ENCODE data around the gene FAAP20. TPM values are rescaled to one million over a fixed set of nuclear protein-coding genes. Genes with fewer than 3 reads are reported as not detected.

The FAAP20 gene
- polyA plus RNA-seq, 1 donor: 50.9 TPM

DNA sequence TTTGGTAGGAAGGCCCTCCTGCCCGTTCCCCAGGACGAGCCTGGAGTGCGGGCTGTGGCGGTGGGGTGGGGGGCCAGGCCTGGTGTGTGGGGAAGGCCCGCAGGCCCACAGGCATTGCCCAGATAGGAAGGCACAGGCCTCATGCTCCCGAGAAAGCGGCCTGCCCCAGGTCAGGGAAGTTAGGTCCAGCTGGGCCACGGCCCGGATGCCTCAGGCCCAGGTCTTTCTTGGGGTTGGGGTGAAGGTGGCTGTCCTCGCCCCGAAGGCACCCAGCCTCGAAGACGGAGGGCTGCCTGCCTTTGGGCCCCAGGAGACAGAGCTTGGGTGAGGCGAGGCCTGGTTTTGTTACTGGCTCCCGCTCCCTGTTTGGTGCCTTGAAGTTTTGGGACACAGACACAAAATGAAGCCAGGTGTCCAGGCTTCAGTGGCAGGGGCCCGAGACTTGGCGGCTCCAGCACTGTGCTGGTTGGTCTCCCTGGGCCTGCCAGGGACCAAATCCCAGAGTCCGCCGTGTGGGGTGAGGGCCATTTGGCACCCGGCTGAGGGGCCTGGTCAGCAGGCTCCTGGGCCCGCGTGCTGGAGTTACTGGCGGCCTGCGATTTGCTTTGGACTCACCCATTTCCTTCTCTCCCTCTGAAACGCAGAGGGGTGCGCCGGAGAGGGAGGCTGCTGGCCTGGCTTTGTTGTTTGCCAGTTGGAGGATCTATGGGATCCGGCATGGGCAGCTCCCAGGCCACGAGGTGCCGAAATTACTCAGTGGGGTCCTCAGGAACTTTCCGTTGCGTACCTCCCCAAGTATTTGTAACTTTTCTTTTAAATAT, 35.5 kb upstream of the FAAP20 start:
- DNase-seq: no peak

DNA sequence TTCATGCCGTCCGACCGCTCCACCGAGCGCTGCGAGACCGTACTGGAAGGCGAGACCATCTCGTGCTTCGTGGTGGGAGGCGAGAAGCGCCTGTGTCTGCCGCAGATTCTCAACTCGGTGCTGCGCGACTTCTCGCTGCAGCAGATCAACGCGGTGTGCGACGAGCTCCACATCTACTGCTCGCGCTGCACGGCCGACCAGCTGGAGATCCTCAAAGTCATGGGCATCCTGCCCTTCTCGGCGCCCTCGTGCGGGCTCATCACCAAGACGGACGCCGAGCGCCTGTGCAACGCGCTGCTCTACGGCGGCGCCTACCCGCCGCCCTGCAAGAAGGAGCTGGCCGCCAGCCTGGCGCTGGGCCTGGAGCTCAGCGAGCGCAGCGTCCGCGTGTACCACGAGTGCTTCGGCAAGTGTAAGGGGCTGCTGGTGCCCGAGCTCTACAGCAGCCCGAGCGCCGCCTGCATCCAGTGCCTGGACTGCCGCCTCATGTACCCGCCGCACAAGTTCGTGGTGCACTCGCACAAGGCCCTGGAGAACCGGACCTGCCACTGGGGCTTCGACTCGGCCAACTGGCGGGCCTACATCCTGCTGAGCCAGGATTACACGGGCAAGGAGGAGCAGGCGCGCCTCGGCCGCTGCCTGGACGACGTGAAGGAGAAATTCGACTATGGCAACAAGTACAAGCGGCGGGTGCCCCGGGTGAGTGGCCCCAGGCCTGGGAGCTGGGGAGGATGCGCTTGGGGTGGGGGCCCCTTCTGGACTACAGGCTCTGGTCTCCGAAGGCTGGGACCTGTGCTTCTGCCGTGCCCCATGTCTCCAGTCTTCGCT, 34.7 kb upstream of the FAAP20 start:
- peak; percentile 65 for DNase-seq

GRCh38 chr1:2228694-2229036, 34.1 kb upstream of the FAAP20 start:
- no peak for DNase-seq

DNA sequence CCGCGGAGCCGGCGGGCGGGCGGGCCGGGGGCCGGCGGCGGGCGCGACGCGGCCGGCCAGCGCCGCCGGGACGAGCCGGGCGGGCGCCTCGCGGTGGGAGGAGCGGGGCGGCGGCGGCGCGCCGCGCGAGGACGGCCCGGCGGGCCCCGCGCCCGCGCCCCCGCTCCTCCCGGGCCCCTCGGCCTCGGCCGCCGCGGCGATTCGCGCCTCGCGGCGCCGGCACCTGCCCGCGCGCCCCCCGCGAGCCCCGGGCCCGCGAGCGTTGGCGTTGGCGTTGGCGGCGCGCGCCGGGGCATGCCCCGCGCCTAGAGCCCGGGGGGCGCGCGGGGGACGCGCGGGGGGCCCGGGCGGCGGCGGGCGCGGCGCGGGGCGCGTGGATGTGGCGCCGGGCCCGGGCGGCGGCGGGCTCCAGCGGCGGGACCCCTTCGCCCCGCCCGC, 33.6 kb upstream of the FAAP20 start, which contains the start of gene SKI:
Gene SKI (plus strand): TSS at position 163 of the 438 bp plus-strand sequence. CDS start 448 bp downstream, outside the sequence.
- no peak for DNase-seq

- peak; percentile 99 for DNase-seq
Measured at GRCh38 chr1:2227346-2228156, 33.0 kb upstream of the FAAP20 start.

GRCh38 chr1:2226525-2227345, 32.2 kb upstream of the FAAP20 start:
- DNase-seq: no peak

- DNase-seq: no peak
Measured at GRCh38 chr1:2224631-2225428, 30.3 kb upstream of the FAAP20 start.

DNA sequence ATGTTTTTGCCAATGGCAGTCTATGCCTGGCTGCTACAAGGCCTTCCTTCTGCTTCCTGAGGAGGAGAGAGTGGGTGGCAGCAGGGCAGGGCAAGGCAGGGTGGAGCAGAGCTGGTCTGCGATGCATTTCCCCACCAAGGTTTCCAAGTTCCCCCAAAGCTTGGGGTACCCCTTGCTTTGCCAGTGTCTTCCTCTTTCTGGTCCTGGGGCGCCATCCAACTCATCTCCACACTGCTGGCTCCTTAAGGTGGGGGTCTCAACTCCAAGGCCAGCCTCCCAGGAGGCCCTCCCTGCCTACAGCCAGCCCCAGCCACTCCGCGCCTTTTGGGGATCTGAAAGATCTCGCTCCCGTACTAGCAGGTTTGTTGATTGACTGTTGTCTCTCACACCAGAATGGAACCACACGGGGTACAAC, 29.6 kb upstream of the FAAP20 start:
- no peak for DNase-seq

GRCh38 chr1:2221271-2221670, 26.7 kb upstream of the FAAP20 start:
- no peak for DNase-seq

- DNase-seq: no peak
Measured at GRCh38 chr1:2216767-2217058, 22.1 kb upstream of the FAAP20 start.

DNA sequence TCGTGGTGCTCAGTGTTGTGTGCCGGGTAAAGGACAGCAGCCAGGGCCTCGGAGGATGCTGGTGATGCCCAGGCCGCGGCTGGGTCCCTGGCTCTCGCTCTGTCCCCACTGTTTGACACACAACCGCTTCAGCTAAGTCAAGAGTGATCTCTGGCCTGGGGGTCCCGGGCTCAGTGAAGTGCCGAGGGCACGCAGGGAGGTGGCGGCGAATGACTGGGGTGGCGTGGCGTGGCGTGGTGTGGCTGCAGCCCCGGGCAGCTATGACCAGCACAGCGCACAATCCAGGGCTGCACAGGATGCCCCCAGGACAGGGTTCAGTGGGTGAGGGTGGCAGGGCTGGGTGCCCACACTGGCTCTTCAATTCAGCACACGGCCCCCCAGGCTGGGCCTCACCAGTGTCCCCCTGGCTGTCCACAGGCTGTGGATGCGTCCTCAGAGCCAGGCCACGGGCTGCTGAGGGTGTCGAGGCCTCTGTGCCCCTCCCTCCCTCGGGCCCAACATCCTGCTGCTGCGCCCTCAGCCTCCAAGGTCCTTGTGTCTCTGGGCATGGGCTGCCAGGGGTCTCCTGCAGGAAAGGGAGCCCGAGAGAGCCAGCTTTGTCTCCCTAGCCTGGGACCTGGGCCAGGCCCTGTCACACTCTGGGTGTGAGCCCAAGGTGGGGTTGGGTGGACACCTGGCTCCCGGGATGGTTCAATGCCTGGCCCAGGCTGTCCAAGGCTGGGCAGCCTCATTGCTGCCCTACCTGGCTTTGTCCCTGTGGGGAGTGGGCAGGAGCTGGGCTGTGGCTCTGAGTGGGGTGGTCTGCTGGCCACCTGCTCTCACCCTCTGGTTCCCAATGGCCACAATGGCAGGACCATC, 21.6 kb upstream of the FAAP20 start:
- no peak for DNase-seq

- no peak for DNase-seq
Measured at GRCh38 chr1:2215329-2215728, 20.8 kb upstream of the FAAP20 start.

GRCh38 chr1:2214541-2215241, 20.1 kb upstream of the FAAP20 start:
- no peak for DNase-seq

GRCh38 chr1:2213576-2214505, 19.3 kb upstream of the FAAP20 start:
- DNase-seq: peak; percentile 94

DNA sequence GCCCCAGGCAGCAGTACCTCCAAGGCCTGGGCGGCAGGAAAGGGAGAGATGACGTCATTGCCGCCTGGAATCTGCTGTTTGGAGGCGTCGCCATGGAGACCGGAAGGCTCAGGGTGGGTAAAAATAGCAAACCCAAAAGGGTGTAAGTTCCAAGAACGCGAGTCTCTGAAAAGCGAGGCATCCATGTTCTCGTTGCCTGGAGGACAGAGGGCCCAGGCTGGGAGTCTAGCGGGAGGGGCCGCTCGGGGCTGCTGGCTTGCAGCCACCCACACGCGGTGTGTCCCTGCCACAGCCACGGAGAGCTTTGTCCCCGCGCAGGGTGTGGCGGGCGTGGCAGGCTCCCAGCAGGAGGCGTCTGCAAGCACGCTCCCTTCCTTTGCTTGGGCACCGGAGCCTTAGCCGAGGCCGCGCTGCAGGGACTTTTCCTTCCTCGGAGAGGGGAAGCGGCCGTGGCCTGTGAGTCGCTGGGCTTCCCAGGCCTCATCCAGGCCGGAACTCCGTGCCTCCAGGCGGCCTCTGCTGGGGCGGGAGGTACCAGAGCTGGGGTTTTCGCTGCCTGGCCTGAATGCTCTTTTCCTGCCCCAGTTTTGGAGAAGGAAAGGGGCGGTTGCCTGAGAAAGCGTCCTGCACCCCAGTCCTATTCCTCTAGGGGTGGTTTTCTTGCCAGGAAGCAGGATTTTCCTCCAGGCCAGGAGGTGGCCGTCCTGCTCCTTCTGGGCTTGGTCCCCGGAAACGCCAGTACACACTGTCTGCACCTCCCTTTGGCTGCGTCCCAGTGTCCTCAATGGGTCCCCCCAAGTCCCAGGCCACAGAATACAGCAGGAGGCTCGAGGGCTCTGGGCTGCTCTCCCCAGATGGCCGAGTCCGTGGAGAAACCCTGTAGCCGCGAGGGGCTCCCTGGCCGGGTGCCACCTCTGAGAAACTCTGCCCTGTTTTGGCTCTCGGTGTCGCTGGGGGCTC, 18.2 kb upstream of the FAAP20 start:
- DNase-seq: peak; percentile 94

DNA sequence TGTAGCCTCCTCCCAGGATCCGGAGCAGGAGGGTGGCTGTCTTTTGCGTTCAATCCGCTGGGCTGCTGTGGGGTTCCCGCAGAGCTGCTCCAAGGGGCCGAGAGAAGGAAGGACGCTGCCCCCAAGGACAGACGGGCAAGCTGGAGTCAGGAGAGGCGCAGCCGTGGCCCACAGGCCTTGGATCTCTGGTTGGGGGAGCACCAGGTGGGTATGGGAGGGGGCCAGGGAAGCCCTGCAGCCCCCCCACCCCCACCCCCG, 17.6 kb upstream of the FAAP20 start:
- DNase-seq: no peak

- DNase-seq: no peak
Measured at GRCh38 chr1:2210786-2211185, 16.2 kb upstream of the FAAP20 start.

Data from hindlimb muscle (tissue), 1 donor.